Cardiac muscle cell (in vitro differentiated cells and primary cell): ENCODE measurements around the gene SKI. TPM values are rescaled to one million over a fixed set of nuclear protein-coding genes. Genes with fewer than 3 reads are reported as not detected.

Experiments
- polyA plus RNA-seq: library from polyadenylated mRNA; unstranded; fragments of >200 nt; fragmentation: Nextera tagmentation; extraction: Ambion mirVana; gene quantifications from 2 replicates; pipeline ENCODE4 v1.2.1, GENCODE V29; 2016
- total RNA-seq: library from RNA; depleted of rRNA; stranded (reverse); fragments of >200 nt; gene quantifications from 2 replicates; pipeline ENCODE4 v1.2.3, GENCODE V29; 2016

Gene SKI
- total and polyA plus RNA-seq, 2 experiments from 2014 or later, result 2.7 to 31.9 TPM

Other genes with a start within 250 kb of the SKI start
- 0.63 and 0.67 TPM in 2 replicates for gene CFAP74, start 224.5 kb upstream of the SKI start, total RNA-seq
- 0.65 and 1.7 TPM in 2 replicates for gene CFAP74, start 224.5 kb upstream of the SKI start, polyA plus RNA-seq
- gene GABRD, start 209.0 kb upstream of the SKI start, total RNA-seq, result not detected in 2 replicates
- gene GABRD, start 209.0 kb upstream of the SKI start, polyA plus RNA-seq, result not detected in 2 replicates
- 46.8 and 50.9 TPM in 2 replicates for gene PRKCZ, start 177.9 kb upstream of the SKI start, total RNA-seq
- 43.8 and 44.6 TPM in 2 replicates for gene PRKCZ, start 177.9 kb upstream of the SKI start, polyA plus RNA-seq
- 109 and 130 TPM in 2 replicates for gene FAAP20, start 33.5 kb upstream of the SKI start, total RNA-seq
- 188 and 219 TPM in 2 replicates for gene FAAP20, start 33.5 kb upstream of the SKI start, polyA plus RNA-seq
- 17.0 and 24.4 TPM in 2 replicates for gene MORN1, start 163.2 kb downstream of the SKI start, total RNA-seq
- gene MORN1, start 163.2 kb downstream of the SKI start, polyA plus RNA-seq, result 10.8 and 20.7 TPM in 2 replicates
- gene RER1, start 163.5 kb downstream of the SKI start, total RNA-seq, result 46.5 and 57.9 TPM in 2 replicates
- gene RER1, start 163.5 kb downstream of the SKI start, polyA plus RNA-seq, result 100 and 112 TPM in 2 replicates
- gene PEX10, start 184.2 kb downstream of the SKI start, total RNA-seq, result 37.5 and 40.4 TPM in 2 replicates
- gene PEX10, start 184.2 kb downstream of the SKI start, polyA plus RNA-seq, result 34.2 and 38.8 TPM in 2 replicates
- gene PLCH2, start 248.0 kb downstream of the SKI start, total RNA-seq, result 0.33 and 0.53 TPM in 2 replicates
- gene PLCH2, start 248.0 kb downstream of the SKI start, polyA plus RNA-seq, result 0.44 and 1.5 TPM in 2 replicates